Measurements from ENCODE around the gene ARHGAP40. TPM values are rescaled to one million over a fixed set of nuclear protein-coding genes. Genes with fewer than 3 reads are reported as not detected.
A peak's percentile ranks its signal among the peaks of the same experiment; 100 is the strongest.

ARHGAP40 gene
- total RNA-seq, 1 donor from 2014 or later: not detected

- DNase-seq (ENCODE audit: low spot score): no peak
- Mint-ChIP-seq H3K27ac (no peak overlapping the region), H3K9me3 (no peaks in the 10 kb centered on the region), H3K36me3 (ENCODE audit: low read depth) (no peaks in the 10 kb centered on the region), H3K4me3 (no peak overlapping the region), H3K4me1 (ENCODE audit: low read depth) (peaks cover 12% of the 10 kb centered on the region), H3K27me3 (ENCODE audit: insufficient read depth) (peaks cover 42% of the 10 kb centered on the region)
- intact Hi-C loops (cut with micrococcal nuclease): no loop called here
Observed at GRCh38 chr20:38672504-38672903, 70.9 kb downstream of the ARHGAP40 start.

GRCh38 chr20:38673261-38673660 is 71.7 kb downstream of the ARHGAP40 start:
- Mint-ChIP-seq H3K9me3 (no peaks in the 10 kb centered on the region), H3K4me1 (ENCODE audit: low read depth) (peaks cover 12% of the 10 kb centered on the region), H3K27me3 (ENCODE audit: insufficient read depth) (peaks cover 40% of the 10 kb centered on the region), H3K4me3 (peak overlapping the region; percentile 77), H3K27ac (no peak overlapping the region), H3K36me3 (ENCODE audit: low read depth) (no peaks in the 10 kb centered on the region)
- no peak for DNase-seq (ENCODE audit: low spot score)
- intact Hi-C loops (cut with micrococcal nuclease): no loop called here

- Mint-ChIP-seq H3K27me3 (ENCODE audit: insufficient read depth) (peaks cover 38% of the 10 kb centered on the region), H3K36me3 (ENCODE audit: low read depth) (no peaks in the 10 kb centered on the region), H3K9me3 (no peaks in the 10 kb centered on the region), H3K27ac (no peak overlapping the region), H3K4me1 (ENCODE audit: low read depth) (peaks cover 12% of the 10 kb centered on the region), H3K4me3 (peak overlapping the region; percentile 77)
- no peak for DNase-seq (ENCODE audit: low spot score)
- intact Hi-C loops (cut with micrococcal nuclease): loop anchor here (1.0 kb wide), 1 partner anchor 75 kb away; the partner anchor contains the start of gene ACTR5
Observed at GRCh38 chr20:38673725-38674091, 72.1 kb downstream of the ARHGAP40 start.

GRCh38 chr20:38674092-38674764 is 72.6 kb downstream of the ARHGAP40 start:
- intact Hi-C loops (cut with micrococcal nuclease): loop anchor here (1.0 kb wide), 1 partner anchor 74 kb away; the partner anchor contains the start of gene ACTR5
- Mint-ChIP-seq H3K9me3 (no peaks in the 10 kb centered on the region), H3K4me3 (peak overlapping the region; percentile 77), H3K27ac (peak overlapping the region; percentile 74), H3K27me3 (ENCODE audit: insufficient read depth) (peaks cover 35% of the 10 kb centered on the region), H3K4me1 (ENCODE audit: low read depth) (peaks cover 12% of the 10 kb centered on the region), H3K36me3 (ENCODE audit: low read depth) (no peaks in the 10 kb centered on the region)
- DNase-seq (ENCODE audit: low spot score): peak; percentile 38

GRCh38 chr20:38674765-38675133 is 73.1 kb downstream of the ARHGAP40 start:
- DNase-seq (ENCODE audit: low spot score): no peak
- peak overlapping the region; percentile 74 for H3K27ac Mint-ChIP-seq
- intact Hi-C loops (cut with micrococcal nuclease): loop anchor here (1.0 to 5.0 kb wide), 2 partner anchors 58 to 74 kb away; partner anchors contain the start of gene ACTR5
- no peaks in the 10 kb centered on the region for H3K9me3 Mint-ChIP-seq
- H3K4me3 Mint-ChIP-seq: peak overlapping the region; percentile 77
- H3K27me3 Mint-ChIP-seq (ENCODE audit: insufficient read depth): peaks cover 37% of the 10 kb centered on the region
- peaks cover 12% of the 10 kb centered on the region for H3K4me1 Mint-ChIP-seq (ENCODE audit: low read depth)
- no peaks in the 10 kb centered on the region for H3K36me3 Mint-ChIP-seq (ENCODE audit: low read depth)

GRCh38 chr20:38676576-38676975 is 75.0 kb downstream of the ARHGAP40 start:
- Mint-ChIP-seq H3K27me3 (ENCODE audit: insufficient read depth) (peaks cover 32% of the 10 kb centered on the region), H3K4me1 (ENCODE audit: low read depth) (peaks cover 12% of the 10 kb centered on the region), H3K4me3 (no peak overlapping the region), H3K9me3 (no peaks in the 10 kb centered on the region), H3K36me3 (ENCODE audit: low read depth) (no peaks in the 10 kb centered on the region), H3K27ac (no peak overlapping the region)
- DNase-seq (ENCODE audit: low spot score): no peak
- intact Hi-C loops (cut with micrococcal nuclease): loop anchor here (5.0 kb wide), 1 partner anchor 56 kb away; no protein-coding TSS in a partner anchor

GRCh38 chr20:38680500-38681306 is 79.1 kb downstream of the ARHGAP40 start:
- no peak overlapping the region for H3K4me3 Mint-ChIP-seq
- no peaks in the 10 kb centered on the region for H3K9me3 Mint-ChIP-seq
- H3K27ac Mint-ChIP-seq: no peak overlapping the region
- H3K4me1 Mint-ChIP-seq (ENCODE audit: low read depth): no peaks in the 10 kb centered on the region
- intact Hi-C loops (cut with micrococcal nuclease): no loop called here
- no peak for DNase-seq (ENCODE audit: low spot score)
- H3K27me3 Mint-ChIP-seq (ENCODE audit: insufficient read depth): peaks cover 13% of the 10 kb centered on the region
- H3K36me3 Mint-ChIP-seq (ENCODE audit: low read depth): no peaks in the 10 kb centered on the region

- no peak overlapping the region for H3K4me3 Mint-ChIP-seq
- H3K4me1 Mint-ChIP-seq (ENCODE audit: low read depth): no peaks in the 10 kb centered on the region
- intact Hi-C loops (cut with micrococcal nuclease): no loop called here
- no peak overlapping the region for H3K27ac Mint-ChIP-seq
- DNase-seq (ENCODE audit: low spot score): no peak
- H3K9me3 Mint-ChIP-seq: no peaks in the 10 kb centered on the region
- H3K36me3 Mint-ChIP-seq (ENCODE audit: low read depth): no peaks in the 10 kb centered on the region
- H3K27me3 Mint-ChIP-seq (ENCODE audit: insufficient read depth): peaks cover 15% of the 10 kb centered on the region
Observed at GRCh38 chr20:38685271-38685670, 83.7 kb downstream of the ARHGAP40 start.

GRCh38 chr20:38685853-38686473 is 84.4 kb downstream of the ARHGAP40 start:
- Mint-ChIP-seq H3K27me3 (ENCODE audit: insufficient read depth) (peaks cover 15% of the 10 kb centered on the region), H3K9me3 (no peaks in the 10 kb centered on the region), H3K4me1 (ENCODE audit: low read depth) (no peaks in the 10 kb centered on the region), H3K27ac (no peak overlapping the region), H3K36me3 (ENCODE audit: low read depth) (no peaks in the 10 kb centered on the region), H3K4me3 (no peak overlapping the region)
- DNase-seq (ENCODE audit: low spot score): no peak
- intact Hi-C loops (cut with micrococcal nuclease): no loop called here

- Mint-ChIP-seq H3K27ac (no peak overlapping the region), H3K27me3 (ENCODE audit: insufficient read depth) (peaks cover 8% of the 10 kb centered on the region), H3K4me3 (no peak overlapping the region), H3K36me3 (ENCODE audit: low read depth) (no peaks in the 10 kb centered on the region), H3K4me1 (ENCODE audit: low read depth) (no peaks in the 10 kb centered on the region), H3K9me3 (no peaks in the 10 kb centered on the region)
- DNase-seq (ENCODE audit: low spot score): peak; percentile 19
- intact Hi-C loops (cut with micrococcal nuclease): no loop called here
Observed at GRCh38 chr20:38692436-38693411, 91.1 kb downstream of the ARHGAP40 start.

GRCh38 chr20:38697306-38697705 is 95.7 kb downstream of the ARHGAP40 start:
- intact Hi-C loops (cut with micrococcal nuclease): no loop called here
- DNase-seq (ENCODE audit: low spot score): no peak
- peaks cover 6% of the 10 kb centered on the region for H3K27me3 Mint-ChIP-seq (ENCODE audit: insufficient read depth)
- no peaks in the 10 kb centered on the region for H3K36me3 Mint-ChIP-seq (ENCODE audit: low read depth)
- no peaks in the 10 kb centered on the region for H3K4me1 Mint-ChIP-seq (ENCODE audit: low read depth)
- H3K27ac Mint-ChIP-seq: no peak overlapping the region
- no peaks in the 10 kb centered on the region for H3K9me3 Mint-ChIP-seq
- no peak overlapping the region for H3K4me3 Mint-ChIP-seq

- H3K4me3 Mint-ChIP-seq: no peak overlapping the region
- no peak overlapping the region for H3K27ac Mint-ChIP-seq
- no peaks in the 10 kb centered on the region for H3K36me3 Mint-ChIP-seq (ENCODE audit: low read depth)
- no peak for DNase-seq (ENCODE audit: low spot score)
- peaks cover 6% of the 10 kb centered on the region for H3K27me3 Mint-ChIP-seq (ENCODE audit: insufficient read depth)
- no peaks in the 10 kb centered on the region for H3K4me1 Mint-ChIP-seq (ENCODE audit: low read depth)
- intact Hi-C loops (cut with micrococcal nuclease): no loop called here
- no peaks in the 10 kb centered on the region for H3K9me3 Mint-ChIP-seq
Observed at GRCh38 chr20:38698541-38698940, 96.9 kb downstream of the ARHGAP40 start.
